ENCODE data around the gene AIMP2.
"Not testable (repeated sequence)": the region's sequence is repeated elsewhere in the genome, so short reads cannot be mapped to it uniquely, and the experiment has no call there.

AIMP2 gene

GRCh38 chr7:6026820-6027311 is 17.8 kb downstream of the AIMP2 start:
- no peak for DNase-seq

GRCh38 chr7:6027806-6028365 is 18.8 kb downstream of the AIMP2 start:
- DNase-seq = no peak

GRCh38 chr7:6028563-6028962 is 19.5 kb downstream of the AIMP2 start:
- DNase-seq = no peak

GRCh38 chr7:6030988-6031387 is 21.9 kb downstream of the AIMP2 start, which contains the start of gene ANKRD61:
Gene ANKRD61, plus strand, starts transcription at chr7:6031376. Its CDS starts 0 bp downstream, at chr7:6031376.
- DNase-seq = no peak

GRCh38 chr7:6031567-6031966 is 22.5 kb downstream of the AIMP2 start:
- no peak for DNase-seq

- no peak for DNase-seq
These were observed 23.1 kb downstream of the AIMP2 start for GRCh38 chr7:6032167-6032566.

- DNase-seq = no peak
These were observed 23.6 kb downstream of the AIMP2 start for GRCh38 chr7:6032641-6033040.

- no peak for DNase-seq
These were observed 26.1 kb downstream of the AIMP2 start for GRCh38 chr7:6035165-6035564.

- no peak for DNase-seq
These were observed 26.6 kb downstream of the AIMP2 start for GRCh38 chr7:6035686-6036085.

GRCh38 chr7:6049780-6050179 is 40.7 kb downstream of the AIMP2 start:
- DNase-seq = no peak

GRCh38 chr7:6051185-6051584 is 42.1 kb downstream of the AIMP2 start:
- not testable (repeated sequence) for DNase-seq

- no peak for DNase-seq
These were observed 47.5 kb downstream of the AIMP2 start for GRCh38 chr7:6056616-6057015.

- DNase-seq = no peak
These were observed 48.5 kb downstream of the AIMP2 start for GRCh38 chr7:6057316-6058129.

GRCh38 chr7:6059941-6060340 is 50.9 kb downstream of the AIMP2 start:
- not testable (repeated sequence) for DNase-seq

- DNase-seq = no peak
These were observed 62.3 kb downstream of the AIMP2 start for GRCh38 chr7:6071406-6071805.

Measured in kidney glomerular epithelial cell (primary cell).